OCI-LY1 (cell line): ENCODE measurements around the gene CYBA.

Experiments used
- H2AFZ ChIP-seq: fragments of 200-600 bp; sonication (generic), shearing (Covaris generic); 2 replicates; pipeline ENCODE4 v1.6.0; 2014; ENCODE audit warnings: antibody characterized with exemption, mild to moderate bottlenecking, low read length
- H3F3A ChIP-seq: fragments of 200-600 bp; sonication (generic), shearing (Covaris generic); 2 replicates; pipeline ENCODE4 v1.6.0; 2014; ENCODE audit warnings: mild to moderate bottlenecking, antibody characterized with exemption, low read length, moderate library complexity; ENCODE audit not compliant: insufficient read depth
- H3K27ac ChIP-seq: fragments of 200-600 bp; sonication (generic); 2 replicates; pipeline ENCODE4 v1.5.1; 2014; ENCODE audit warnings: low read length, mixed run types, mild to moderate bottlenecking, low read depth; ENCODE audit not compliant: poor library complexity, severe bottlenecking
- H3K27me3 ChIP-seq: fragments of 200-600 bp; sonication (generic); 2 replicates; pipeline ENCODE4 v1.6.0; 2014; ENCODE audit warnings: antibody characterized with exemption, mild to moderate bottlenecking, low read length, moderate library complexity; ENCODE audit not compliant: insufficient read depth
- H3K36me3 ChIP-seq: fragments of 200-600 bp; sonication (generic); 2 replicates; pipeline ENCODE4 v1.6.1; 2014; ENCODE audit warnings: mild to moderate bottlenecking, antibody characterized with exemption, low read length, moderate library complexity, mixed read lengths; ENCODE audit not compliant: insufficient read depth
- H3K4me1 ChIP-seq: fragments of 200-600 bp; sonication (generic); 2 replicates; pipeline ENCODE4 v1.5.1; 2014; ENCODE audit warnings: mild to moderate bottlenecking, low read length, moderate library complexity; ENCODE audit not compliant: insufficient read depth, severe bottlenecking
- H3K4me2 ChIP-seq: fragments of 200-600 bp; sonication (generic), shearing (Covaris generic); 2 replicates; pipeline ENCODE4 v1.6.1; 2014; ENCODE audit warnings: low read length
- H3K4me3 ChIP-seq: fragments of 200-600 bp; sonication (generic); 2 replicates; pipeline ENCODE4 v1.5.1; 2014; ENCODE audit warnings: low read length, low read depth, mild to moderate bottlenecking, mixed read lengths; ENCODE audit not compliant: poor library complexity, severe bottlenecking
- H3K79me2 ChIP-seq: fragments of 200-600 bp; shearing (Covaris generic); 2 replicates; pipeline ENCODE4 v1.6.1; 2016; ENCODE audit warnings: mixed run types, low read length, mixed read lengths; ENCODE audit not compliant: insufficient read depth
- H3K9ac ChIP-seq: fragments of 200-600 bp; sonication (generic), shearing (Covaris generic); 2 replicates; pipeline ENCODE4 v1.6.1; 2014; ENCODE audit warnings: mild to moderate bottlenecking, low read length, mixed read lengths
- H3K9me2 ChIP-seq: fragments of 200-600 bp; sonication (generic), shearing (Covaris generic); 2 replicates; pipeline ENCODE4 v1.6.1; 2014; ENCODE audit warnings: low read depth, mild to moderate bottlenecking, low read length, mixed read lengths
- H3K9me3 ChIP-seq: fragments of 200-600 bp; shearing (Covaris generic); 2 replicates; pipeline ENCODE4 v1.6.1; 2014; ENCODE audit warnings: low read length, mixed read lengths
- H4K20me1 ChIP-seq: fragments of 200-600 bp; sonication (generic), shearing (Covaris generic); 2 replicates; pipeline ENCODE4 v1.6.0; 2016; ENCODE audit warnings: mild to moderate bottlenecking, low read length; ENCODE audit not compliant: insufficient read depth
- EZH2 ChIP-seq: fragments of 200-600 bp; sonication (generic), shearing (Covaris generic); IDR thresholded peaks from 2 replicates; pipeline ENCODE4 v1.8.0; 2017; ENCODE audit warnings: borderline replicate concordance, mixed run types, mild to moderate bottlenecking, antibody characterized with exemption, low read length, moderate library complexity, mixed read lengths
- TF ChIP-seq, protein P1 (sequence below): fragments of 200-600 bp; sonication (generic), shearing (Covaris generic); IDR thresholded peaks from 2 replicates; pipeline ENCODE4 v1.5.1; 2017; ENCODE audit warnings: mild to moderate bottlenecking, antibody characterized with exemption, low read length, moderate library complexity, mixed read lengths

CYBA gene

DNA sequence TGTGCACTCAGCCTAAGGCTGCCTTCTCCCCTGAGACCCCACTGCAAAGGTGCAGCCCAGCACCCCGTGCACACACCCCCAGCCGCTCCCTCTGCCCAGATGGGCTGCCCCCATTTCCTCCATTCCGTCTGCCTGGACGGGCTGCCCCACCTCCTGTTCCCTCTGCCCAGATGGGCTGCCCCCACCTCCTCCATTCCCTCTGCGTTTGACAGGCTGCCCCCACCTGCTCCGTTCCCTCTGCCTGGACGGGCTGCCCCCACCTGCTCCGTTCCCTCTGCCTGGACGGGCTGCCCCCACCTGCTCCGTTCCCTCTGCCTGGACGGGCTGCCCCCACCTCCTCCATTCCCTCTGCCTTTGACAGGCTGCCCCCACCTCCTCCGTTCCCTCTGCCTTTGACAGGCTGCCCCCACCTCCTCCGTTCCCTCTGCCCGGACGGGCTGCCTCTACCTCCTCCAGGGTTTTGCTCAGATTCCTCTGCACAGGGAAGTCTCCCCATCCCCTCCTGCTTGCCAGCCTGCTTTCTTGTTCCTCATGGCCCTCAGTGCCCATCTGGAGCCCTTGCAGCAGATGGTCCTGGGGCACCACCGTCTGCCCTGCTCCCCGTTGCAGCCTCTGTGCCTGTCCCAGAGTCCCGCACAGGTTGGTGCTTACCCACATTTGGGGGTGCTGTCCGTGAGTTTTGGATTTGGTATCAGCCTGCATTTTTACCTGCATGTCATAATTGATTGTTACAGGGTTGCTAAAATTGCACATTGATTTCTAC is 35.9 kb downstream of the CYBA start:
- Histone ChIP-seq H3K27ac (no peak overlapping the region), H3K4me2 (no peak overlapping the region), H4K20me1 (no peaks in the 10 kb centered on the region)

DNA sequence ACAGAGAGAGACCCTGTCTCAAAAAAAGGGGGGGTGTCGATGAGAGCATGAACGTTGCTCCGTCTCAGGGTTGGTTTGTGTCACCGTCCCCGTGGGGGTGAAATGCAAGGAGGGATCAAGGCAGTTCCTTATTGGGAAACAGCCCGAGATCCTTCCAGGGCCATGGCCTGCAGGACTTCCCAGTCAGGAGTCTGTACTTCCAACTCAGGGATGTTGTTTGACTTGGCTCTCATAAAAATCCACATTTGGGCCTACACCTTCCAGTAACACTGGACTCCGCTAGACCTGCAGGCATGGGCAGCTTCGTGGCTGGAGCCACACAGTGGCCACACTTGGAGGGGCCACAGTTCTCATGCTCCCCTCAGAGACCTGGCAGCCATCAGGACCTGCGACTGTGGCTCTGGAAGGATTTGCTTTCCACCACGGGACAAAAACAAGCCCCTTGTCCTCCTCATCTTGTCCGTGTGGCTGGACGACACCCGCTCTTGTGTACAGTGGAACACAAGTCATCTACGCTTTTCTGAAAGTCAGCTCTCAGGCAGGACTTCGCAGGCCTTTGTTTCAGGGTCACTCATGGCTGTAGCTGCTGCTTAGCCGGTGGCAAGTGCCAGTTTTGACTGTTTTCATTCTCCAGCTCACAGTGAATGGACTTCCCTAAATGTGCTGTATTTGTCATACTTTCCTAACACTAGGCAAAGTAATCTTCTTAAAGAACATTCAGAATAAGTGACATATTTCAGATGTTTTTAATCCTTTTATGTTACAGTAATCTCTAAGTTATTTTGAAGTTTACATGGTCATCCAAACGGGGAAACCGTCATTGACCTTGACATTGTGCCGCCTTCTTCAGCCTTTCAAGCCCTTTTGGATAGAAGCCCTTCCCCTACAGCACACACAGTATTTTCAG is 36.7 kb downstream of the CYBA start:
- H2AFZ ChIP-seq, result no peak overlapping the region
- no peak overlapping the region for H3K27ac ChIP-seq
- H3K27me3 ChIP-seq, result no peaks in the 10 kb centered on the region
- H3K4me2 ChIP-seq, result no peak overlapping the region
- H3K4me3 ChIP-seq, result no peak overlapping the region
- H3K9ac ChIP-seq, result no peak overlapping the region
- no peak for TF ChIP-seq EZH2
- TF ChIP-seq, protein P1, sequence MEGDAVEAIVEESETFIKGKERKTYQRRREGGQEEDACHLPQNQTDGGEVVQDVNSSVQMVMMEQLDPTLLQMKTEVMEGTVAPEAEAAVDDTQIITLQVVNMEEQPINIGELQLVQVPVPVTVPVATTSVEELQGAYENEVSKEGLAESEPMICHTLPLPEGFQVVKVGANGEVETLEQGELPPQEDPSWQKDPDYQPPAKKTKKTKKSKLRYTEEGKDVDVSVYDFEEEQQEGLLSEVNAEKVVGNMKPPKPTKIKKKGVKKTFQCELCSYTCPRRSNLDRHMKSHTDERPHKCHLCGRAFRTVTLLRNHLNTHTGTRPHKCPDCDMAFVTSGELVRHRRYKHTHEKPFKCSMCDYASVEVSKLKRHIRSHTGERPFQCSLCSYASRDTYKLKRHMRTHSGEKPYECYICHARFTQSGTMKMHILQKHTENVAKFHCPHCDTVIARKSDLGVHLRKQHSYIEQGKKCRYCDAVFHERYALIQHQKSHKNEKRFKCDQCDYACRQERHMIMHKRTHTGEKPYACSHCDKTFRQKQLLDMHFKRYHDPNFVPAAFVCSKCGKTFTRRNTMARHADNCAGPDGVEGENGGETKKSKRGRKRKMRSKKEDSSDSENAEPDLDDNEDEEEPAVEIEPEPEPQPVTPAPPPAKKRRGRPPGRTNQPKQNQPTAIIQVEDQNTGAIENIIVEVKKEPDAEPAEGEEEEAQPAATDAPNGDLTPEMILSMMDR, result no peak
- no peaks in the 10 kb centered on the region for H3K79me2 ChIP-seq
- H3K4me1 ChIP-seq, result no peaks in the 10 kb centered on the region
- peaks cover 52% of the 10 kb centered on the region for H3K36me3 ChIP-seq
- no peaks in the 10 kb centered on the region for H3K9me2 ChIP-seq
- H4K20me1 ChIP-seq, result no peaks in the 10 kb centered on the region
- H3F3A ChIP-seq, result no peaks in the 10 kb centered on the region
- H3K9me3 ChIP-seq, result no peaks in the 10 kb centered on the region

More for the DNA sequence above, 35.9 kb downstream of the CYBA start:
- no peak overlapping the region for H3K9ac ChIP-seq
- H3K4me3 ChIP-seq, result no peak overlapping the region
- peaks cover 54% of the 10 kb centered on the region for H3K36me3 ChIP-seq
- H2AFZ ChIP-seq, result no peak overlapping the region
- TF ChIP-seq, protein P1, result no peak
- TF ChIP-seq EZH2, result no peak
- no peaks in the 10 kb centered on the region for H3F3A ChIP-seq
- H3K79me2 ChIP-seq, result no peaks in the 10 kb centered on the region
- no peaks in the 10 kb centered on the region for H3K9me2 ChIP-seq
- no peaks in the 10 kb centered on the region for H3K4me1 ChIP-seq
- H3K27me3 ChIP-seq, result no peaks in the 10 kb centered on the region
- no peaks in the 10 kb centered on the region for H3K9me3 ChIP-seq

DNA sequence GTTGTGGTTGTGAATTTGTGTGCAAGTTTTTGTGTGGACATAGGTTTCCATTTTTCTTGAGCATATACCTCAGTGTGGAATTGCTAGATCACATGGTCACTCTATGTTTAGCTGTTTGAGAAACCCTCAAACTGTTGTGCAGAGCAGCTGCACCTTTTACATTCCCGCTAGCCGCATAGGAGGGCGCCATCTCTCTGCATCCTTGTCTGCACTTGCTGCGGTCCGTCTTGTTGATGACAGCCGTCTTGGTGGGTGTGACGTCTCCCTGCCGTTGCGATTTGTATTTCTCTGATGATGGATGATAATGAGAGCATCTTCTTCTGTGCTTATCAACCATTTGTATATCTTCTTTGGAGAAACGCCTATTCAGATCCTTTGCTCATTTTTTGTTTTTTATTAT is 37.6 kb downstream of the CYBA start:
- no peaks in the 10 kb centered on the region for H3K27me3 ChIP-seq
- no peak overlapping the region for H3K4me3 ChIP-seq
- no peak overlapping the region for H3K9ac ChIP-seq
- no peaks in the 10 kb centered on the region for H3K9me2 ChIP-seq
- H3F3A ChIP-seq, result no peaks in the 10 kb centered on the region
- H3K4me1 ChIP-seq, result no peaks in the 10 kb centered on the region
- no peak overlapping the region for H2AFZ ChIP-seq
- TF ChIP-seq, protein P1, result no peak
- no peak for TF ChIP-seq EZH2
- no peak overlapping the region for H3K27ac ChIP-seq
- H3K9me3 ChIP-seq, result no peaks in the 10 kb centered on the region
- H3K36me3 ChIP-seq, result peaks cover 58% of the 10 kb centered on the region
- H4K20me1 ChIP-seq, result no peaks in the 10 kb centered on the region
- no peaks in the 10 kb centered on the region for H3K79me2 ChIP-seq
- H3K4me2 ChIP-seq, result no peak overlapping the region
